CD8-positive, alpha-beta memory T cell (primary cell): ENCODE data around the gene LY6G6D. TPM values are rescaled to one million over a fixed set of nuclear protein-coding genes. Genes with fewer than 3 reads are reported as not detected.

Source experiments
- CTCF ChIA-PET: fragments of 350-600 bp; sonication (Branson Sonifier 250); formaldehyde crosslinking; loops from one replicate; lab custom pipeline; 2021; ENCODE audit warnings: antibody characterized with exemption; lab: Charles Lee
- POLR2A ChIA-PET: fragments of 350-600 bp; sonication (Branson Sonifier 250); formaldehyde crosslinking; loops from one replicate; lab custom pipeline; 2021; ENCODE audit warnings: antibody characterized with exemption; lab: Charles Lee
- DNase-seq, 5 donors: peaks; one replicate each; pipeline versions ENCODE4 v3.0.0 to v3.0.0-alpha.2; 2020 to 2022; ENCODE audit warnings: mixed read lengths in 1 of 5
- H3K27ac ChIP-seq: one replicate; pipeline ENCODE4 v1.7.0; 2013; ENCODE audit warnings: low read depth, mild to moderate bottlenecking, low read length, moderate library complexity
- H3K27me3 ChIP-seq: 2 replicates; pipeline ENCODE4 v1.7.0; 2013; ENCODE audit warnings: low read length, mild to moderate bottlenecking; ENCODE audit not compliant: insufficient read depth, poor library complexity, severe bottlenecking
- H3K36me3 ChIP-seq: 2 replicates; pipeline ENCODE4 v1.7.0; 2013; ENCODE audit warnings: mild to moderate bottlenecking, low read length, moderate library complexity; ENCODE audit not compliant: insufficient read depth
- H3K4me1 ChIP-seq: 2 replicates; pipeline ENCODE4 v1.7.0; 2013; ENCODE audit warnings: mild to moderate bottlenecking, low read length, moderate library complexity; ENCODE audit not compliant: insufficient read depth
- H3K4me3 ChIP-seq: 2 replicates; pipeline ENCODE4 v1.7.0; 2013; ENCODE audit warnings: mild to moderate bottlenecking, low read length
- H3K9me3 ChIP-seq: 2 replicates; pipeline ENCODE4 v1.7.0; 2013; ENCODE audit warnings: mild to moderate bottlenecking, low read length
- H3K27ac Mint-ChIP-seq, 8 donors: one replicate each; pipeline ENCODE4 v1.8.0; 2020 to 2021; ENCODE audit warnings: mixed read lengths in 8 of 8, mild to moderate bottlenecking in 6 of 8, inconsistent platforms in 3 of 8, moderate library complexity in 3 of 8
- H3K27me3 Mint-ChIP-seq, 2 donors: one replicate each; pipeline ENCODE4 v1.8.0; 2020 to 2021; ENCODE audit warnings: mixed read lengths in 2 of 2, mild to moderate bottlenecking in 1 of 2, moderate library complexity in 1 of 2
- H3K36me3 Mint-ChIP-seq, 3 donors: one replicate each; pipeline ENCODE4 v1.8.0; 2020 to 2021; ENCODE audit warnings: mixed read lengths in 3 of 3, inconsistent platforms in 1 of 3, mild to moderate bottlenecking in 1 of 3
- H3K4me1 Mint-ChIP-seq, 3 donors: one replicate each; pipeline ENCODE4 v1.8.0; 2020 to 2021; ENCODE audit warnings: mixed read lengths in 3 of 3, inconsistent platforms in 1 of 3, mild to moderate bottlenecking in 1 of 3
- H3K4me3 Mint-ChIP-seq, 7 donors: one replicate each; pipeline ENCODE4 v1.8.0; 2020 to 2021; ENCODE audit warnings: mixed read lengths in 7 of 7, mild to moderate bottlenecking in 6 of 7, moderate library complexity in 4 of 7, inconsistent platforms in 2 of 7
- H3K9me3 Mint-ChIP-seq, 5 donors: one replicate each; pipeline ENCODE4 v1.8.0; 2020 to 2022; ENCODE audit warnings: mixed read lengths in 5 of 5, mild to moderate bottlenecking in 3 of 5, moderate library complexity in 2 of 5, inconsistent platforms in 1 of 5
- polyA plus RNA-seq: library from polyadenylated mRNA; unstranded; fragments of 300-500 nt; fragmentation: Illumina TruSeq; gene quantifications from one replicate; pipeline ENCODE4 v1.2.3, GENCODE V29; 2021
- total RNA-seq, 2 experiments: library from RNA; stranded (reverse); gene quantifications; one replicate each; pipeline ENCODE4 v1.2.3, GENCODE V29; 2021

LY6G6D gene
- total and polyA plus RNA-seq, 3 experiments from 2014 or later: not detected

GRCh38 chr6:31728767-31729514 lies 13.8 kb downstream of the LY6G6D start, which contains the start of gene DDAH2:
DDAH2 (minus strand) TSS chr6:31729299; CDS start chr6:31729161, 138 bp downstream.
- Mint-ChIP-seq H3K27ac (peak within 1 kb of the TSS; percentile 80 to 96 (median 94)), H3K9me3 (no peaks in the 10 kb centered on the region), H3K36me3 (peaks cover 0 to 51% (median 8%) of the 10 kb centered on the region in 3 donors), H3K4me3 (peak within 1 kb of the TSS; percentile 89 to 99 (median 95)), H3K4me1 (peaks cover 32 to 46% (median 38%) of the 10 kb centered on the region in 3 donors), H3K27me3 (no peaks in the 10 kb centered on the region)
- peaks cover 24% of the 10 kb centered on the region for H3K36me3 ChIP-seq
- peak within 1 kb of the TSS; percentile 81 for H3K4me3 ChIP-seq
- no peaks in the 10 kb centered on the region for H3K27me3 ChIP-seq
- H3K4me1 ChIP-seq: peaks cover 42% of the 10 kb centered on the region
- H3K9me3 ChIP-seq: no peaks in the 10 kb centered on the region
- no peak for DNase-seq
- POLR2A ChIA-PET: interaction anchor here (0.8 to 2.1 kb wide), 6 partner anchors 9 to 182 kb away, joined by 3 to 9 read pairs (median 5); partner anchors contain the start of genes LSM2 and NFKBIL1
- H3K27ac ChIP-seq: peak within 1 kb of the TSS; percentile 64
- CTCF ChIA-PET: interaction anchor here (0.8 to 9.6 kb wide), 26 partner anchors 10 to 169 kb away, joined by 3 to 71 read pairs (median 5); partner anchors contain the start of genes EHMT2, GPANK1, HSPA1A and HSPA1B

- Mint-ChIP-seq H3K27me3 (no peaks in the 10 kb centered on the region), H3K36me3 (peaks cover 0 to 57% (median 8%) of the 10 kb centered on the region in 3 donors), H3K4me1 (peaks cover 37 to 48% (median 44%) of the 10 kb centered on the region in 3 donors), H3K9me3 (no peaks in the 10 kb centered on the region), H3K4me3 (peak overlapping the region; percentile 89 to 99 (median 95)), H3K27ac (peak overlapping the region; percentile 80 to 96 (median 94))
- Histone ChIP-seq H3K4me1 (peaks cover 48% of the 10 kb centered on the region), H3K27me3 (no peaks in the 10 kb centered on the region), H3K36me3 (peaks cover 28% of the 10 kb centered on the region), H3K27ac (peak overlapping the region; percentile 64), H3K4me3 (peak overlapping the region; percentile 81), H3K9me3 (no peaks in the 10 kb centered on the region)
- ChIA-PET POLR2A (interaction anchor here (0.7 to 2.1 kb wide), 8 partner anchors 8 to 182 kb away, joined by 3 to 9 read pairs (median 4); partner anchors contain the start of genes LSM2 and NFKBIL1), CTCF (interaction anchor here (0.9 to 9.6 kb wide), 27 partner anchors 9 to 168 kb away, joined by 3 to 71 read pairs (median 5); partner anchors contain the start of genes EHMT2, GPANK1, HSPA1A and HSPA1B)
- DNase-seq: peak; percentile 72 to 85 (median 72)
Observed at GRCh38 chr6:31729515-31729978, 14.4 kb downstream of the LY6G6D start.

- Mint-ChIP-seq H3K36me3 (peaks cover 0 to 62% (median 8%) of the 10 kb centered on the region in 3 donors), H3K4me1 (peaks cover 37 to 53% (median 44%) of the 10 kb centered on the region in 3 donors), H3K9me3 (no peaks in the 10 kb centered on the region), H3K27me3 (no peaks in the 10 kb centered on the region), H3K4me3 (peak overlapping the region; percentile 89 to 99 (median 95)), H3K27ac (peak overlapping the region; percentile 80 to 96 (median 92))
- H3K4me3 ChIP-seq: peak overlapping the region; percentile 81
- CTCF ChIA-PET: interaction anchor here (0.9 to 9.6 kb wide), 28 partner anchors 9 to 168 kb away, joined by 3 to 71 read pairs (median 4); partner anchors contain the start of genes EHMT2, GPANK1, HSPA1A and HSPA1B
- POLR2A ChIA-PET: interaction anchor here (0.7 to 2.1 kb wide), 14 partner anchors 8 to 183 kb away, joined by 3 to 9 read pairs (median 4); partner anchors contain the start of genes HSPA1B, LSM2, MSH5 and NFKBIL1
- H3K4me1 ChIP-seq: peaks cover 52% of the 10 kb centered on the region
- H3K9me3 ChIP-seq: no peaks in the 10 kb centered on the region
- H3K36me3 ChIP-seq: peaks cover 28% of the 10 kb centered on the region
- H3K27ac ChIP-seq: peak overlapping the region; percentile 64
- no peaks in the 10 kb centered on the region for H3K27me3 ChIP-seq
- DNase-seq: peak; percentile 64 to 82 (median 74)
Observed at GRCh38 chr6:31729979-31730630, 15.0 kb downstream of the LY6G6D start.

- CTCF ChIA-PET: interaction anchor here (1.0 to 9.6 kb wide), 20 partner anchors 8 to 167 kb away, joined by 3 to 71 read pairs (median 6); partner anchors contain the start of genes EHMT2, GPANK1, HSPA1A and HSPA1B
Observed at GRCh38 chr6:31730631-31731086, 15.5 kb downstream of the LY6G6D start.

GRCh38 chr6:31732029-31732428 lies 16.9 kb downstream of the LY6G6D start:
- H3K27me3 Mint-ChIP-seq: no peaks in the 10 kb centered on the region
- peaks cover 0 to 69% (median 7%) of the 10 kb centered on the region in 3 donors for H3K36me3 Mint-ChIP-seq
- Histone ChIP-seq H3K27ac (no peak overlapping the region), H3K4me1 (peaks cover 53% of the 10 kb centered on the region), H3K36me3 (peaks cover 28% of the 10 kb centered on the region), H3K27me3 (no peaks in the 10 kb centered on the region), H3K4me3 (no peak overlapping the region), H3K9me3 (no peaks in the 10 kb centered on the region)
- H3K9me3 Mint-ChIP-seq: no peaks in the 10 kb centered on the region
- POLR2A ChIA-PET: no interaction called here
- peaks cover 45 to 72% (median 45%) of the 10 kb centered on the region in 3 donors for H3K4me1 Mint-ChIP-seq
- CTCF ChIA-PET: interaction anchor here (0.9 to 9.6 kb wide), 3 partner anchors 38 to 99 kb away, joined by 3 to 71 read pairs (median 6); partner anchors contain the start of gene LSM2
- no peak for DNase-seq
- peak overlapping the region in 4 of 7 donors; percentile 8 to 89 (median 42) for H3K4me3 Mint-ChIP-seq
- H3K27ac Mint-ChIP-seq: peak overlapping the region in 7 of 8 donors; percentile 14 to 91 (median 70)

More at GRCh38 chr6:31730631-31731086, 15.5 kb downstream of the LY6G6D start:
- Mint-ChIP-seq H3K4me3 (peak overlapping the region; percentile 89 to 99 (median 95)), H3K27me3 (no peaks in the 10 kb centered on the region), H3K9me3 (no peaks in the 10 kb centered on the region), H3K4me1 (peaks cover 35 to 59% (median 44%) of the 10 kb centered on the region in 3 donors), H3K36me3 (peaks cover 0 to 68% (median 9%) of the 10 kb centered on the region in 3 donors), H3K27ac (peak overlapping the region; percentile 80 to 96 (median 92))
- POLR2A ChIA-PET: interaction anchor here (0.7 to 2.1 kb wide), 11 partner anchors 9 to 183 kb away, joined by 3 to 9 read pairs (median 4); partner anchors contain the start of genes HSPA1B, LSM2, MSH5 and NFKBIL1
- DNase-seq: no peak
- Histone ChIP-seq H3K27me3 (no peaks in the 10 kb centered on the region), H3K36me3 (peaks cover 28% of the 10 kb centered on the region), H3K9me3 (no peaks in the 10 kb centered on the region), H3K27ac (peak overlapping the region; percentile 64), H3K4me1 (peaks cover 52% of the 10 kb centered on the region), H3K4me3 (no peak overlapping the region)

- POLR2A ChIA-PET: no interaction called here
- Mint-ChIP-seq H3K4me1 (peaks cover 53 to 81% (median 54%) of the 10 kb centered on the region in 3 donors), H3K4me3 (peak overlapping the region; percentile 93 to 99 (median 98)), H3K9me3 (no peaks in the 10 kb centered on the region), H3K27ac (peak overlapping the region; percentile 54 to 98 (median 96)), H3K27me3 (no peaks in the 10 kb centered on the region), H3K36me3 (peaks cover 0 to 65% (median 7%) of the 10 kb centered on the region in 3 donors)
- no peak for DNase-seq
- Histone ChIP-seq H3K4me1 (peaks cover 55% of the 10 kb centered on the region), H3K4me3 (peak overlapping the region; percentile 97), H3K9me3 (no peaks in the 10 kb centered on the region), H3K27ac (peak overlapping the region; percentile 98), H3K36me3 (peaks cover 23% of the 10 kb centered on the region), H3K27me3 (no peaks in the 10 kb centered on the region)
- CTCF ChIA-PET: interaction anchor here (1.3 to 9.6 kb wide), 4 partner anchors 36 to 97 kb away, joined by 3 to 71 read pairs (median 6); partner anchors contain the start of gene HSPA1B
Observed at GRCh38 chr6:31733734-31734133, 18.6 kb downstream of the LY6G6D start.
